Activated naive CD4-positive, alpha-beta T cell treated with anti-CD3 and anti-CD28 coated beads for 36 hours (primary cell): ENCODE data around the gene HABP2. TPM values are rescaled to one million over a fixed set of nuclear protein-coding genes. Genes with fewer than 3 reads are reported as not detected.

Experiments
- CTCF ChIA-PET: fragments of 350-600 bp; sonication (Branson Sonifier 250); formaldehyde crosslinking; loops from one replicate; lab custom pipeline; 2021; ENCODE audit warnings: antibody characterized with exemption; lab: Charles Lee
- DNase-seq: peaks from one replicate; pipeline ENCODE4 v3.0.0-alpha.2; 2020
- H3K27ac Mint-ChIP-seq: one replicate; pipeline ENCODE4 v1.8.0; 2021; ENCODE audit warnings: mild to moderate bottlenecking, mixed read lengths
- H3K27me3 Mint-ChIP-seq: one replicate; pipeline ENCODE4 v1.8.0; 2021; ENCODE audit warnings: low read depth, mixed read lengths
- H3K36me3 Mint-ChIP-seq: one replicate; pipeline ENCODE4 v1.8.0; 2021; ENCODE audit warnings: low read depth, mixed read lengths
- H3K4me1 Mint-ChIP-seq: one replicate; pipeline ENCODE4 v1.8.0; 2021; ENCODE audit warnings: low read depth, mixed read lengths
- H3K4me3 Mint-ChIP-seq: one replicate; pipeline ENCODE4 v1.8.0; 2021; ENCODE audit warnings: mild to moderate bottlenecking, moderate library complexity, mixed read lengths
- H3K9me3 Mint-ChIP-seq: one replicate; pipeline ENCODE4 v1.8.0; 2021; ENCODE audit warnings: mixed read lengths
- intact Hi-C: fragments of 100-400 bp; cut with micrococcal nuclease; formaldehyde crosslinking; loops from one replicate; pipeline ENCODE4 v1.15.1; 2023
- total RNA-seq, 2 experiments: library from RNA; stranded (reverse); gene quantifications; one replicate each; pipeline ENCODE4 v1.2.3, GENCODE V29; 2021

HABP2 gene
- total RNA-seq, 2 experiments from 2014 or later: not detected

GRCh38 chr10:113589201-113589770, 36.4 kb downstream of the HABP2 start:
- peaks cover 1% of the 10 kb centered on the region for H3K27me3 Mint-ChIP-seq
- no peak overlapping the region for H3K4me3 Mint-ChIP-seq
- H3K4me1 Mint-ChIP-seq: no peaks in the 10 kb centered on the region
- no peak for DNase-seq
- no peak overlapping the region for H3K27ac Mint-ChIP-seq
- H3K9me3 Mint-ChIP-seq: no peaks in the 10 kb centered on the region
- no peaks in the 10 kb centered on the region for H3K36me3 Mint-ChIP-seq
- intact Hi-C loops: no loop called here
- CTCF ChIA-PET: no interaction called here

- no peak overlapping the region for H3K27ac Mint-ChIP-seq
- CTCF ChIA-PET: no interaction called here
- H3K36me3 Mint-ChIP-seq: no peaks in the 10 kb centered on the region
- no peak for DNase-seq
- no peak overlapping the region for H3K4me3 Mint-ChIP-seq
- no peaks in the 10 kb centered on the region for H3K4me1 Mint-ChIP-seq
- peaks cover 2% of the 10 kb centered on the region for H3K27me3 Mint-ChIP-seq
- H3K9me3 Mint-ChIP-seq: no peaks in the 10 kb centered on the region
- intact Hi-C loops: no loop called here
Observed at GRCh38 chr10:113590581-113590980, 37.7 kb downstream of the HABP2 start.

GRCh38 chr10:113592380-113592779, 39.5 kb downstream of the HABP2 start:
- no peak overlapping the region for H3K4me3 Mint-ChIP-seq
- intact Hi-C loops: no loop called here
- peaks cover 5% of the 10 kb centered on the region for H3K27me3 Mint-ChIP-seq
- no peaks in the 10 kb centered on the region for H3K9me3 Mint-ChIP-seq
- DNase-seq: no peak
- H3K4me1 Mint-ChIP-seq: no peaks in the 10 kb centered on the region
- H3K27ac Mint-ChIP-seq: no peak overlapping the region
- no peaks in the 10 kb centered on the region for H3K36me3 Mint-ChIP-seq
- CTCF ChIA-PET: no interaction called here

GRCh38 chr10:113594652-113595051, 41.8 kb downstream of the HABP2 start:
- Mint-ChIP-seq H3K9me3 (no peaks in the 10 kb centered on the region), H3K36me3 (no peaks in the 10 kb centered on the region), H3K4me1 (no peaks in the 10 kb centered on the region), H3K4me3 (no peak overlapping the region), H3K27me3 (peaks cover 5% of the 10 kb centered on the region), H3K27ac (no peak overlapping the region)
- no peak for DNase-seq
- CTCF ChIA-PET: no interaction called here
- intact Hi-C loops: no loop called here

- DNase-seq: no peak
- no peaks in the 10 kb centered on the region for H3K4me1 Mint-ChIP-seq
- CTCF ChIA-PET: no interaction called here
- peaks cover 8% of the 10 kb centered on the region for H3K27me3 Mint-ChIP-seq
- no peak overlapping the region for H3K27ac Mint-ChIP-seq
- H3K9me3 Mint-ChIP-seq: no peaks in the 10 kb centered on the region
- intact Hi-C loops: no loop called here
- H3K4me3 Mint-ChIP-seq: no peak overlapping the region
- no peaks in the 10 kb centered on the region for H3K36me3 Mint-ChIP-seq
Observed at GRCh38 chr10:113600569-113600968, 47.7 kb downstream of the HABP2 start.

GRCh38 chr10:113603057-113603777, 50.4 kb downstream of the HABP2 start:
- CTCF ChIA-PET: no interaction called here
- no peak for DNase-seq
- Mint-ChIP-seq H3K9me3 (no peaks in the 10 kb centered on the region), H3K27me3 (peaks cover 5% of the 10 kb centered on the region), H3K4me3 (no peak overlapping the region), H3K36me3 (no peaks in the 10 kb centered on the region), H3K27ac (no peak overlapping the region), H3K4me1 (no peaks in the 10 kb centered on the region)
- intact Hi-C loops: no loop called here

GRCh38 chr10:113604572-113604971, 51.7 kb downstream of the HABP2 start:
- Mint-ChIP-seq H3K27ac (no peak overlapping the region), H3K4me1 (no peaks in the 10 kb centered on the region), H3K9me3 (no peaks in the 10 kb centered on the region), H3K27me3 (peaks cover 7% of the 10 kb centered on the region), H3K4me3 (no peak overlapping the region), H3K36me3 (no peaks in the 10 kb centered on the region)
- intact Hi-C loops: no loop called here
- DNase-seq: no peak
- CTCF ChIA-PET: no interaction called here

- H3K4me1 Mint-ChIP-seq: no peaks in the 10 kb centered on the region
- H3K9me3 Mint-ChIP-seq: no peaks in the 10 kb centered on the region
- H3K27ac Mint-ChIP-seq: no peak overlapping the region
- intact Hi-C loops: no loop called here
- H3K36me3 Mint-ChIP-seq: no peaks in the 10 kb centered on the region
- no peak overlapping the region for H3K4me3 Mint-ChIP-seq
- peaks cover 8% of the 10 kb centered on the region for H3K27me3 Mint-ChIP-seq
- DNase-seq: no peak
- CTCF ChIA-PET: no interaction called here
Observed at GRCh38 chr10:113605268-113605978, 52.6 kb downstream of the HABP2 start.

- Mint-ChIP-seq H3K27ac (no peak overlapping the region), H3K9me3 (no peaks in the 10 kb centered on the region), H3K36me3 (no peaks in the 10 kb centered on the region), H3K27me3 (peaks cover 13% of the 10 kb centered on the region), H3K4me3 (no peak overlapping the region), H3K4me1 (no peaks in the 10 kb centered on the region)
- CTCF ChIA-PET: no interaction called here
- intact Hi-C loops: no loop called here
- DNase-seq: no peak
Observed at GRCh38 chr10:113609704-113610108, 56.9 kb downstream of the HABP2 start.

- Mint-ChIP-seq H3K27ac (no peak overlapping the region), H3K27me3 (peaks cover 21% of the 10 kb centered on the region), H3K9me3 (no peaks in the 10 kb centered on the region), H3K4me1 (no peaks in the 10 kb centered on the region), H3K36me3 (no peaks in the 10 kb centered on the region), H3K4me3 (no peak overlapping the region)
- intact Hi-C loops: no loop called here
- CTCF ChIA-PET: no interaction called here
- no peak for DNase-seq
Observed at GRCh38 chr10:113610631-113611601, 58.1 kb downstream of the HABP2 start.

- no peak overlapping the region for H3K27ac Mint-ChIP-seq
- H3K4me1 Mint-ChIP-seq: no peaks in the 10 kb centered on the region
- DNase-seq: no peak
- CTCF ChIA-PET: no interaction called here
- intact Hi-C loops: no loop called here
- H3K9me3 Mint-ChIP-seq: no peaks in the 10 kb centered on the region
- H3K4me3 Mint-ChIP-seq: no peak overlapping the region
- peaks cover 32% of the 10 kb centered on the region for H3K27me3 Mint-ChIP-seq
- no peaks in the 10 kb centered on the region for H3K36me3 Mint-ChIP-seq
Observed at GRCh38 chr10:113612154-113612553, 59.3 kb downstream of the HABP2 start.

- CTCF ChIA-PET: no interaction called here
- no peaks in the 10 kb centered on the region for H3K36me3 Mint-ChIP-seq
- no peaks in the 10 kb centered on the region for H3K9me3 Mint-ChIP-seq
- intact Hi-C loops: no loop called here
- H3K27ac Mint-ChIP-seq: no peak overlapping the region
- no peaks in the 10 kb centered on the region for H3K4me1 Mint-ChIP-seq
- peaks cover 38% of the 10 kb centered on the region for H3K27me3 Mint-ChIP-seq
- no peak overlapping the region for H3K4me3 Mint-ChIP-seq
- no peak for DNase-seq
Observed at GRCh38 chr10:113613427-113613826, 60.6 kb downstream of the HABP2 start.
